Hindlimb muscle (tissue), 1 donor: ENCODE measurements around the gene PLCH2. TPM values are rescaled to one million over a fixed set of nuclear protein-coding genes. Genes with fewer than 3 reads are reported as not detected.

Experiments used
- DNase-seq: peaks from one replicate; pipeline ENCODE4 v3.0.0-alpha.2; 2013
- polyA plus RNA-seq: library from polyadenylated mRNA; unstranded; fragments of 120-200 nt; gene quantifications from one replicate; pipeline ENCODE4 v1.2.1, GENCODE V29; 2013; ENCODE audit not compliant: insufficient read length

PLCH2 gene
- polyA plus RNA-seq, 1 donor: 1.0 TPM

DNA sequence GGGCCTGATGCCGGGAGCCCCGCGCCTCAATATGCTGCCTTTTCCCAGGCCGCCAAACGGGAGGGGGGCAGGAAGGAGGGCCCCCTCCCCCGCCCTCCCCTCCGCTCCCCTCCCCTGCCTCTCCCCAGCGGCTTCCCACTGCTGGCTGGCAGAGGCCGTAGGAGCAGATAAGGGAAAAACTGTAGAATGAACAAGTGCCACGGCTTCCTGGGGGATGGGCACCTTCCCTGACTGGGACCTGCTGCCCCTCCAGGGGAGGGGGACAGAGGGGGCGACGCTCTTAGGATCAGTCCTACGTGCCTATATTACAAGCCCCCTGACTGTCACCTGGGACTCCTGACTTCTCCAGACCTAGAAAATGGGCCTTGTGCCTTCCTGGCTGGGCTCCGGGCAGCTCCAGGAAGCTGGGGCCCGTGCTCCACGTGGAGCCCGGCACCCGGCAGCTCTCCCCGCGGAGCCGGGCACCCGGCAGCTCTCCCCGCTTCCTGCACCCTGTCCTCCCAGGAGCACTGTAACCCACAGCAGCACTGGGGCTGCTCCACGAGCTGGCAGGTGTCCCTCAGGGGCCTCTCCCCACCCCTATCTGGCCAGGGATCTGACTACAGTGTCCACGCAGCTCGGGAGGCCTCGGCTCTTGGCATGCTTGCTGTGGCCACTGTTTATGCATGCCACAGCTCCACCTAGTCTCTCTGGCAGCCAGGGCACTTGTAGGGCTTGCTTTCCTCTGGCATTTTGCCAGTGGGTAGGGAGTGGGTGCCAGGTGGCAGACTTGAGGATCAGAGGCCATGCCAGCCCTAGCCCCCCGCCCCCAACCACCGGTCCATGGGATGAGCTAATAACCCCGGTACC is 54.6 kb downstream of the PLCH2 start:
- DNase-seq: no peak

- no peak for DNase-seq
Measured at GRCh38 chr1:2532485-2533160, 56.5 kb downstream of the PLCH2 start.

- DNase-seq: no peak
Measured at GRCh38 chr1:2533365-2533764, 57.3 kb downstream of the PLCH2 start.

- no peak for DNase-seq
Measured at GRCh38 chr1:2534315-2534686, 58.2 kb downstream of the PLCH2 start.

- DNase-seq: no peak
Measured at GRCh38 chr1:2534687-2535441, 58.8 kb downstream of the PLCH2 start.

GRCh38 chr1:2535455-2535854 is 59.4 kb downstream of the PLCH2 start:
- DNase-seq: no peak

DNA sequence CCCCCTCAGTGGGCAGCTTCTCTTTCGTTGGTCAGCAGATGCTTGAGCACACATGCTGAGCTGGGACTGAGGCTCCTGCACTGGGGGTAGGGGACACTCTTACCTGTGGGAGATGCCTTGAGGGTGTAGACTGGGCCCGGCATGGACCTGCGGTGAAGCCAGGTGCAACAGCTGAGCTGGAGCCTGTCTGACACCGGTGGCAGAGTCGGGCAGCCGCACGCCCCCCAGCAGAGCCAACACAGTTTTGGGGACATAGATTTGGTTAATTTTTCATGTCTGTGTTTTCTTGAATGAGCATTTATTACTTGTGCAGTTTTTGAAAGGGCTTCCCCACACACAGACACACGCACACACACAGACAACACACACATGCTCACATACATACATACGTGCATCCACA is 59.9 kb downstream of the PLCH2 start:
- DNase-seq: no peak

- no peak for DNase-seq
Measured at GRCh38 chr1:2537784-2538115, 61.7 kb downstream of the PLCH2 start.

GRCh38 chr1:2538376-2538775 is 62.3 kb downstream of the PLCH2 start:
- no peak for DNase-seq

- DNase-seq: no peak
Measured at GRCh38 chr1:2538872-2539271, 62.8 kb downstream of the PLCH2 start.

GRCh38 chr1:2539312-2539907 is 63.3 kb downstream of the PLCH2 start:
- no peak for DNase-seq

DNA sequence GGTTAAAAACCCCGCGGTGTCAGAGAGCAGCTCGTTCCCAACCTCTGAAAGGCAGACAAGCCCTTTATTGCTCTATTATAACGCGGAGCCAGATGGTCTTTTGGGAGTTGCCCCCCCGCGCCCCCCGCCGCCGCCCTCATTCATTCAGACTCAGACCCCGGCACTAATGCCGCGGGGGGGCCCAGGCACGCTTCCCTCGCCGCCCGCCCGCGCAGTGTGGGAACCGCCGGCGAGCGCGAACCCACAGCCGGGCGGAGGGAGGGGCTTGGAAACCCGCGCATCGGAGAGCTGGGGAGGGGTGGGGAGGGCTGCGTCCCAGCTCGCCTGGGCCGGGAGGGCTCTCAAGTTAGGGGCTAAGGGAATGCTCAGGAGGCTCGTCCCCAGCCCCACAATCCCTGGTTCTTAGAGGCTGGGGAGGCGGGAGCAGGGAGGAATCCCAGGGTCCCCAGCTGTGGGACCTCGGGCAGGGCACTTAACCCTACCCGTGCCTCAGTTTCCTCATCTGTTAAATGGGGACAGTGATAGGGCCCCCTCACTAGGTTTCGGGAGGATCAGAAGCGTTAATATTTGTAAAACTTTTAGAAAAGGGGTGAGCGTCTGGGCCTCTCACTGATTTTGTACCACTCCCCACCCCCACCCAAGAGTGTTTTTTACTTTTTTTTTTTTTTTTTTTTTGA is 64.9 kb downstream of the PLCH2 start:
- no peak for DNase-seq

GRCh38 chr1:2541619-2542245 is 65.6 kb downstream of the PLCH2 start:
- DNase-seq: no peak

- DNase-seq: no peak
Measured at GRCh38 chr1:2542246-2542915, 66.3 kb downstream of the PLCH2 start.

GRCh38 chr1:2543543-2544092 is 67.5 kb downstream of the PLCH2 start:
- DNase-seq: no peak

DNA sequence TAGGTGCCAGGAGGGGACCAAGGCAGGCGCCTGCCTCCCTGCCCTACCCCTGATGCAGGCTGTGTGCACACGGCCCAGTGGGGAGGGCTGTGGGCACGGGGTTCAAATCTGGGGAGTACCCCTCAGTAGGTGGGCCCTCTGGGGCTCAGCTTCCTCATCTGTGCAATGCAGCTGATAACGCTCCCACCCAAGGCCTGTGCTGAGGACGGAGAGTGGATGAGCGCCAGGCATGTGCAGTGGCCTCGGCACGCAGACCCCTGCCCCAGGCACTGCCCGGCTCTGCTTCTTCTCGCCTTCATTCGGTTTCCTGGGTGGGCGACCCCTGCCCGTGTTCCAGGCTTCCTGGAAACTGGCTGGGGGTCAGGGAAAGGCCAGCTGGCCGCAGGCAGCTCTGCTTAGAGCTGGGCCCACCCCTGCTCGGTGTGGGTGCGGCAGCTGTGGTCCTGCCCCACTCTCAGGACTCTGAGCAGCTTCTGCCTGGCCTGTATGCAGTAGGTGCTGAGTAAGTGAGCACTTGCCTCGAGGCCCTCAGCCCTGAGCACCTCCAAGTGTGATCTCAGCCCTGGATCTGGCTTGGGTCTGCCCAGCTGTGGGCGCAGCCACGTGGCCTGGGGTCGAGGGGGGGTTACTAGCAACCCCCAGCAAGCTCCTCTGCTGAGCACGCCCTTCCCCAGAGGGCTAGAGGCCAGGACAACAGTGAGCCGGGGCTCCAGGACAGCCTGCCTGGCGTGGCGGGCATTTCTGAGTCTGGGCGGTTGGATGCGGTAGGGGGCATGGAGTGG is 68.2 kb downstream of the PLCH2 start:
- no peak for DNase-seq

DNA sequence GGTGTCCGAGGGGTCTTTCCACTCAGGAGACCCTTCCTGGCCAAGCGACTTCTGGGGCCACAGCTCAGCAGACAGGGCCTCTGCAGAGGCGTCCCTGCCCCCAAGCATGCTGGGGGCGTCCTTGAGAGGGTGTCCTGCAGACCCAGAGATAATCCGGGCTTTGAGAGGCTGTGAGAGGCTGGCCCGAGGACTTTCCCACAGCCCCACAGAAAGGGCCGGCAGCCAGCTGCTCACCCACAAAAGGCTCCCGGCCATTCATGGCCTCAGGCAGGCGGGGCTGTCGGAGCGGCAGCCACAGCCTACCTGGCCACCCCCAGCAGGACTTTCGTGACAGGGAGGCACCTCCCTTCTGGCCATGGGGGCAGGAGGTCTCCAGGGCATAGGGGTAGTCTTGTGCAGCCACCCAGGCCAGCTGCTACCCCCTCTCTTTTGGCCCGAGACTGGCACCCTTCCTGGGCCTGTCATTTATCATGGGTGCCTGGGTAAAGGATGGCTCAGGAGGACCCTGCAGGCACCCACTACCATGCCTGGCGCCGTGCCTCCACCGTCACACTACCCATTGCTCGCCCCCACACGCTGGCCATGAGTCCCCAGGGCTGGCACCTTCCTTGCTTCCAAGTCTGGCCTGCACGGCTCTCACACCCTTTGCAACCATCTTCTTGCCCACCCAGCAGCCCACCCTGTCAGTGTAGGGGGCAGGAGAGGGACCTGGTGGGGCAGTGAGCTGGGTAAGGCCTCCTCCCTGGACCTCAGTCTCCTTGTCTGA is 69.0 kb downstream of the PLCH2 start:
- DNase-seq: no peak

DNA sequence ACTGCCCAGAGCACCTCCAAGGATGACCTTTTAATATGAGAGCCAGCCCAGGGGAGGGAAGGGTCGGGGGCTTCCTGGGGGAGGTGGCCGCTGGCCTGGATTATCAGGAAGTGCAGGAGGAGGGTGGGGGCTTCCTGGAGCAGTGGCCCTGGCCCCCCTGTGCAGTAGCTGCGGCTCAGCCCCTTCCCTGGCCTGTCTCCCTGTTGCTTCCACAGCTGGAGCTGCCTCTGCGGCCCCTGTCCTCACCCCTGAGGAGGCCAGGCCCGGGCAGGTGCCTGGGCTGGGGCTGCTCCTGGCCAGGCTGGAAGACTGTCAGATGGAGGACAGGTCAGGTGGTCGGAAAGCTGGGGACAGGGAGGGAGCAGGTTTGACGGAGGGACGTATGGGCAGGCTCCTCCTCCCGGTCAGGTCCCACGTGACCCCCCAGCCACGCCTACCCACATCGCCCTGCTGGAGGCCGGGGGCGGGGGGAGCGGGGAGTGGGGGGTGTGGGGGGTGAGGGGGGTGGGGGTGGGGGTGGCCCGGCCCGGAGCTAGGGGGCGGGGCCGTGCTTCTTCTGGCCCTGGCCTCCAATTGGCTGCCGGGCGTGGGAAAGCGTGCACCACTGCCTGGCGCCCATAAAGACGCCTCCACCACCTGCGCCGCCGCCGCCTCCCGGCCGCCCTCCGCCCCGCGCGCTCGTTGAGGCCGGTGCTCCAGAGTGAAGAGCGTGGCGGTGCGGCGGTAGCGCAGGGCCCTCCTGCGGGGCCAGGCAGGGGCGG is 69.8 kb downstream of the PLCH2 start:
- peak; percentile 74 for DNase-seq
